ENCODE results near the gene GPRC5C.

GRCh38 chr17:74404218-74404617 lies 27.7 kb upstream of the GPRC5C start:
- TF ChIP-seq, protein P1, sequence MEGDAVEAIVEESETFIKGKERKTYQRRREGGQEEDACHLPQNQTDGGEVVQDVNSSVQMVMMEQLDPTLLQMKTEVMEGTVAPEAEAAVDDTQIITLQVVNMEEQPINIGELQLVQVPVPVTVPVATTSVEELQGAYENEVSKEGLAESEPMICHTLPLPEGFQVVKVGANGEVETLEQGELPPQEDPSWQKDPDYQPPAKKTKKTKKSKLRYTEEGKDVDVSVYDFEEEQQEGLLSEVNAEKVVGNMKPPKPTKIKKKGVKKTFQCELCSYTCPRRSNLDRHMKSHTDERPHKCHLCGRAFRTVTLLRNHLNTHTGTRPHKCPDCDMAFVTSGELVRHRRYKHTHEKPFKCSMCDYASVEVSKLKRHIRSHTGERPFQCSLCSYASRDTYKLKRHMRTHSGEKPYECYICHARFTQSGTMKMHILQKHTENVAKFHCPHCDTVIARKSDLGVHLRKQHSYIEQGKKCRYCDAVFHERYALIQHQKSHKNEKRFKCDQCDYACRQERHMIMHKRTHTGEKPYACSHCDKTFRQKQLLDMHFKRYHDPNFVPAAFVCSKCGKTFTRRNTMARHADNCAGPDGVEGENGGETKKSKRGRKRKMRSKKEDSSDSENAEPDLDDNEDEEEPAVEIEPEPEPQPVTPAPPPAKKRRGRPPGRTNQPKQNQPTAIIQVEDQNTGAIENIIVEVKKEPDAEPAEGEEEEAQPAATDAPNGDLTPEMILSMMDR (IDR thresholded peaks at IDR 0.05), result no peak
- no peak for TF ChIP-seq EP300 (IDR thresholded peaks at IDR 0.05)
- TF ChIP-seq POLR2A (IDR thresholded peaks at IDR 0.05; ENCODE audit: low read depth), result no peak
- TF ChIP-seq POLR2AphosphoS5 (IDR thresholded peaks at IDR 0.05), result no peak

All from esophagus muscularis mucosa (tissue), 4 donors.